H9 (cell line): ENCODE data around the gene CHPT1. TPM values are rescaled to one million over a fixed set of nuclear protein-coding genes. Genes with fewer than 3 reads are reported as not detected.

Experiments used
- DNase-seq: peaks from one replicate; pipeline ENCODE4 v3.0.0-alpha.2; 2017
- H2AFZ ChIP-seq: one replicate; pipeline ENCODE4 v1.6.1; 2013; ENCODE audit warnings: mild to moderate bottlenecking, low read length, control low read depth, moderate library complexity
- H2AK5ac ChIP-seq: 2 replicates; pipeline ENCODE4 v1.6.1; 2013; ENCODE audit warnings: low read length, control low read depth, mixed read lengths; ENCODE audit not compliant: insufficient read length
- H2BK120ac ChIP-seq: one replicate; pipeline ENCODE4 v1.6.1; 2013; ENCODE audit warnings: low read depth, mild to moderate bottlenecking, low read length, control low read depth, inconsistent platforms; ENCODE audit not compliant: poor library complexity, severe bottlenecking
- H2BK12ac ChIP-seq: 2 replicates; pipeline ENCODE4 v1.6.1; 2013; ENCODE audit warnings: low read length, control low read depth, mixed read lengths, low read depth; ENCODE audit not compliant: insufficient read length
- H2BK15ac ChIP-seq: 2 replicates; pipeline ENCODE4 v1.6.1; 2013; ENCODE audit warnings: low read depth, low read length, control low read depth
- H2BK20ac ChIP-seq: one replicate; pipeline ENCODE4 v1.6.1; 2013; ENCODE audit warnings: low read depth, mild to moderate bottlenecking, low read length, control low read depth, inconsistent platforms; ENCODE audit not compliant: poor library complexity, severe bottlenecking
- H2BK5ac ChIP-seq: 2 replicates; pipeline ENCODE4 v1.6.1; 2013; ENCODE audit warnings: low read length, control low read depth, mixed read lengths; ENCODE audit not compliant: insufficient read length
- H3K14ac ChIP-seq: 2 replicates; pipeline ENCODE4 v1.6.1; 2013; ENCODE audit warnings: low read length, control low read depth; ENCODE audit not compliant: insufficient read depth
- H3K18ac ChIP-seq: 2 replicates; pipeline ENCODE4 v1.6.1; 2013; ENCODE audit warnings: low read depth, mild to moderate bottlenecking, mixed read lengths, low read length, control low read depth; ENCODE audit not compliant: insufficient read length
- H3K23ac ChIP-seq: 2 replicates; pipeline ENCODE4 v1.6.1; 2013; ENCODE audit warnings: low read length, control low read depth, mixed read lengths, low read depth; ENCODE audit not compliant: insufficient read length
- H3K23me2 ChIP-seq: 2 replicates; pipeline ENCODE4 v1.6.1; 2013; ENCODE audit warnings: low read depth, mild to moderate bottlenecking, mixed read lengths, low read length, control low read depth; ENCODE audit not compliant: insufficient read length, poor library complexity, severe bottlenecking
- H3K27ac ChIP-seq: 2 replicates; pipeline ENCODE4 v1.5.1; 2013; ENCODE audit warnings: low read length, control low read depth, mixed read lengths, low read depth; ENCODE audit not compliant: insufficient read length
- H3K27me3 ChIP-seq: 2 replicates; pipeline ENCODE4 v1.6.1; 2013; ENCODE audit warnings: low read length, control low read depth, inconsistent platforms; ENCODE audit not compliant: insufficient read depth
- H3K4ac ChIP-seq: 2 replicates; pipeline ENCODE4 v1.6.1; 2013; ENCODE audit warnings: low read depth, mild to moderate bottlenecking, control low read depth, inconsistent platforms, low read length, moderate library complexity
- H3K4me1 ChIP-seq: 2 replicates; pipeline ENCODE4 v1.6.1; 2013; ENCODE audit warnings: low read length, control low read depth, inconsistent platforms; ENCODE audit not compliant: insufficient read depth
- H3K4me2 ChIP-seq: 2 replicates; pipeline ENCODE4 v1.6.1; 2013; ENCODE audit warnings: low read length, control low read depth, mixed read lengths; ENCODE audit not compliant: insufficient read length, insufficient read depth
- H3K56ac ChIP-seq: 2 replicates; pipeline ENCODE4 v1.6.1; 2013; ENCODE audit warnings: low read depth, mild to moderate bottlenecking, mixed read lengths, low read length, control low read depth; ENCODE audit not compliant: insufficient read length
- H3K79me1 ChIP-seq: 2 replicates; pipeline ENCODE4 v1.6.1; 2013; ENCODE audit warnings: low read depth, mild to moderate bottlenecking, moderate library complexity, low read length, control low read depth, inconsistent platforms; ENCODE audit not compliant: insufficient read depth, poor library complexity, severe bottlenecking
- H3K79me2 ChIP-seq: 2 replicates; pipeline ENCODE4 v1.6.1; 2013; ENCODE audit warnings: low read length, control low read depth, inconsistent platforms; ENCODE audit not compliant: insufficient read depth
- H3K9ac ChIP-seq: 2 replicates; pipeline ENCODE4 v1.6.1; 2013; ENCODE audit warnings: low read length, control low read depth, mixed read lengths; ENCODE audit not compliant: insufficient read length; ENCODE audit errors: extremely low read depth
- H3K9me3 ChIP-seq: one replicate; pipeline ENCODE4 v1.6.1; 2013; ENCODE audit warnings: low read depth, low read length, inconsistent platforms; ENCODE audit not compliant: control insufficient read depth
- H3T11ph ChIP-seq: one replicate; pipeline ENCODE4 v1.6.1; 2013; ENCODE audit warnings: mild to moderate bottlenecking, low read length, control low read depth, inconsistent platforms
- H4K20me1 ChIP-seq: one replicate; pipeline ENCODE4 v1.6.1; 2013; ENCODE audit not compliant: control insufficient read depth, insufficient read length, insufficient read depth
- H4K5ac ChIP-seq: 2 replicates; pipeline ENCODE4 v1.6.1; 2013; ENCODE audit warnings: low read depth, mild to moderate bottlenecking, mixed read lengths, low read length, control low read depth; ENCODE audit not compliant: insufficient read length
- H4K8ac ChIP-seq: replicated peaks from 2 replicates; pipeline ENCODE4 v1.6.1; 2013; ENCODE audit warnings: low read length, control low read depth, mixed read lengths, low read depth; ENCODE audit not compliant: insufficient read length
- H4K91ac ChIP-seq: 2 replicates; pipeline ENCODE4 v1.6.1; 2013; ENCODE audit warnings: low read depth, mild to moderate bottlenecking, moderate library complexity, mixed read lengths, low read length, control low read depth; ENCODE audit not compliant: insufficient read length
- H3K27ac Mint-ChIP-seq, 3 experiments: 2 replicates in 2 of 3; 3 replicates in 1 of 3; pipeline ENCODE4 v1.8.0; 2020 to 2021; ENCODE audit warnings: mixed read lengths in 3 of 3, mild to moderate bottlenecking in 1 of 3, moderate library complexity in 1 of 3
- H3K27me3 Mint-ChIP-seq: 2 replicates; pipeline ENCODE4 v1.8.0; 2021; ENCODE audit warnings: low read depth, mild to moderate bottlenecking, moderate library complexity, mixed read lengths
- H3K36me3 Mint-ChIP-seq, 3 experiments: 2 replicates in 2 of 3; 3 replicates in 1 of 3; pipeline ENCODE4 v1.8.0; 2020 to 2021; ENCODE audit warnings: low read depth in 3 of 3, mixed read lengths in 3 of 3; ENCODE audit not compliant: insufficient read depth in 1 of 3
- H3K4me1 Mint-ChIP-seq, 2 experiments: 2 replicates each; pipeline ENCODE4 v1.8.0; 2020; ENCODE audit warnings: mixed read lengths in 2 of 2
- H3K4me3 Mint-ChIP-seq, 2 experiments: 2 replicates in 1 of 2; 3 replicates in 1 of 2; pipeline ENCODE4 v1.8.0; 2020 to 2021; ENCODE audit warnings: mild to moderate bottlenecking in 2 of 2, mixed read lengths in 2 of 2, moderate library complexity in 1 of 2
- H3K9me3 Mint-ChIP-seq, 2 experiments: 2 replicates in 1 of 2; 3 replicates in 1 of 2; pipeline ENCODE4 v1.8.0; 2020; ENCODE audit warnings: mild to moderate bottlenecking in 2 of 2, mixed read lengths in 2 of 2, moderate library complexity in 1 of 2
- CTCF ChIP-seq: fragments of 200-600 bp; sonication (generic); conservative IDR thresholded peaks from 3 replicates; pipeline ENCODE4 v1.8.0; 2021; ENCODE audit warnings: antibody characterized with exemption, mild to moderate bottlenecking
- WGBS: extraction: QIAGEN DNeasy Blood & Tissue Kit; methylation state at CpG from one replicate; pipeline ENCODE4 v1.1.7; 2013; ENCODE audit warnings: missing lambda C conversion rate, low lambda C conversion rate, mixed read lengths; ENCODE audit not compliant: insufficient read length; ENCODE audit errors: extremely low coverage; 5-methylcytosine and 5-hydroxymethylcytosine counted together
- total RNA-seq: library from RNA; stranded (reverse); gene quantifications from 2 replicates; pipeline ENCODE4 v1.2.1, GENCODE V29; 2021

CHPT1 gene
- total RNA-seq, 1 experiment from 2014 or later, result 17.1 TPM

- no peak overlapping the region for H4K8ac ChIP-seq
- H4K91ac ChIP-seq, result no peak overlapping the region
- no peak overlapping the region for H3K18ac ChIP-seq
- H3K9me3 ChIP-seq, result no peaks in the 10 kb centered on the region
- no peaks in the 10 kb centered on the region for H3K79me2 ChIP-seq
- no peak overlapping the region for H2AFZ ChIP-seq
- no peak overlapping the region for H4K5ac ChIP-seq
- no peak overlapping the region for H3K56ac ChIP-seq
- H3K27ac ChIP-seq, result no peak overlapping the region
- H4K20me1 ChIP-seq, result no peaks in the 10 kb centered on the region
- no peak overlapping the region for H2BK12ac ChIP-seq
- no peaks in the 10 kb centered on the region for H3K27me3 Mint-ChIP-seq
- no peaks in the 10 kb centered on the region for H3K27me3 ChIP-seq
- H2BK120ac ChIP-seq, result no peak overlapping the region
- no peak overlapping the region for H3K23ac ChIP-seq
- no peak overlapping the region for H2BK5ac ChIP-seq
- no CpG with 5 or more reads among the region's 7 CpGs for WGBS
- H3K27ac Mint-ChIP-seq, result no peak overlapping the region; a peak in 1 of 7 replicates
- no peaks in the 10 kb centered on the region for H3K9me3 Mint-ChIP-seq
- H3K14ac ChIP-seq, result no peak overlapping the region
- H3K79me1 ChIP-seq, result no peaks in the 10 kb centered on the region
- no peak overlapping the region for H3K9ac ChIP-seq
- H2AK5ac ChIP-seq, result no peak overlapping the region
- H3K36me3 Mint-ChIP-seq, result no peaks in the 10 kb centered on the region
- H2BK15ac ChIP-seq, result no peak overlapping the region
- no peak for DNase-seq
- no peak overlapping the region for H3T11ph ChIP-seq
- H3K23me2 ChIP-seq, result no peaks in the 10 kb centered on the region
- H3K4ac ChIP-seq, result no peak overlapping the region
- H3K4me3 Mint-ChIP-seq, result no peak overlapping the region
- H3K4me1 ChIP-seq, result peaks cover 6% of the 10 kb centered on the region; the same call in 1 of the 2 replicates
- no peak overlapping the region for H3K4me2 ChIP-seq
- peaks cover 23 to 26% of the 10 kb centered on the region in 2 experiments for H3K4me1 Mint-ChIP-seq
- TF ChIP-seq CTCF, result no peak
- no peak overlapping the region for H2BK20ac ChIP-seq
These were observed 32.4 kb upstream of the CHPT1 start for GRCh38 chr12:101664992-101665391.
